ENCODE results near the gene TEX38. TPM values are rescaled to one million over a fixed set of nuclear protein-coding genes. Genes with fewer than 3 reads are reported as not detected.
A peak's percentile ranks its signal among the peaks of the same experiment; 100 is the strongest.

The TEX38 gene
- total RNA-seq, 1 donor from 2014 or later, result not detected

DNA sequence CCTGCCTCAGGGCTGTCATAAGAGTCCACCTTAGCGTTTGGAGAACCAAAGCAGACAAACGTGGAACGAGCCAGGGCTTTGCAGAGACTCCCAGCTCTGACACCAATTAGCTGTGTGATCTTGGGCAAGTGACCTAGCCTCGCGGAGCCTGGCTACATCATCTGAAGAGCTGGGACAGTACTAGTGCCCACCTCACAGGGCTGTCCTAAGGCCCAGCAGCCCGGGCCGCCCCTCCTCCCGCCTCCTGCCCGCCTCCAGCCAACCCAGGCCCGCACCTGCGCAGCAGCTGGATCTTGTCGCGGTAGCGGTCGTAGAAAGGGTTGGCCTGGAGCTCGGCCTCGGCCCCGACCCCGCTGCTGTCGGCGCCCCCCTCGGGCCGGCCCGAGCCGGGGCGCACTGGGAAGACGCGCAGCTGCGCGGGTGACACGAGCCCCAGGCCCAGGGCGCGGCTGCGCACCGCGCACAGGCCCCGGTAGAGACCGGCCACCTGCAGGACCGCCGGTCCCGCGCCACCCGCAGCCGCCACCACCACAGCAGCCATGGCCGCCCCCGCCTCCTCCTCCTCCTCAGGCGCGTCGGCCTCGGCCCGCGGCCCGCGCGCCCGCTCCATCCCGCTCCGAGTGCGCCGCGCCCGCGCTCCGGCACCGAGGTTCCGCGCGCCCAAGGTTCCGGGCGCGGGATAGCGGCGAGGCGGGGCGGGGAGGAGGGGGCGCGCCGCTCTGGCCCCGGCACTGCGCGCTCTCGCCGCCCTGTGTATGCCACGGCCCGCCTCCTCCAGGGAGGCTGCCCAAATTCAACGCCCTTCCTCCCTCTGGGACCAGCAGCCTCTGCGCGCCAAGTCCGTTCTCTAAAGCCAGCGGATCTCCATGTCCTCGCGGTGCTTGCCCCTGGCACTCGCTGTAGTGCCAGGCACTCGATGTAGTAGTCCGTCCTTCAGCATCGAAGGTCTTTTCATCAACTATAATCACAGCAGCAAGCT lies 3.6 kb upstream of the TEX38 start, which contains the start of gene ATPAF1:
Gene ATPAF1 (minus strand): TSS at position 583 of the 979 bp plus-strand sequence. CDS start 42 bp downstream, at position 541.
- Histone ChIP-seq H3K9ac (peak within 1 kb of the TSS; percentile 66), H3F3A (ENCODE audit: low read depth) (peaks cover 10% of the 10 kb centered on the region), H2AFZ (replicated peaks) (peak within 1 kb of the TSS; percentile 90), H3K4me2 (peak within 1 kb of the TSS; percentile 99), H4K20me1 (ENCODE audit: low read depth) (peaks cover 8% of the 10 kb centered on the region), H3K27me3 (no peaks in the 10 kb centered on the region), H3K4me3 (peak within 1 kb of the TSS; percentile 78), H3K9me3 (ENCODE audit: low read depth) (no peaks in the 10 kb centered on the region), H3K27ac (no peak within 1 kb of the TSS), H3K36me3 (peaks cover 5% of the 10 kb centered on the region), H3K79me2 (ENCODE audit: low read depth) (peaks cover 18% of the 10 kb centered on the region), H3K4me1 (peaks cover 25% of the 10 kb centered on the region)
- Mint-ChIP-seq H3K27me3 (ENCODE audit: insufficient read depth, low read depth) (peaks cover 2% of the 10 kb centered on the region), H3K27ac (peak within 1 kb of the TSS; percentile 21), H3K4me1 (peaks cover 15% of the 10 kb centered on the region), H3K4me3 (peak within 1 kb of the TSS; percentile 90), H3K9me3 (no peaks in the 10 kb centered on the region), H3K36me3 (peaks cover 7% of the 10 kb centered on the region)
- TF ChIP-seq EZH2 (IDR thresholded peaks at IDR 0.05), result no peak
- TF ChIP-seq, protein P1, sequence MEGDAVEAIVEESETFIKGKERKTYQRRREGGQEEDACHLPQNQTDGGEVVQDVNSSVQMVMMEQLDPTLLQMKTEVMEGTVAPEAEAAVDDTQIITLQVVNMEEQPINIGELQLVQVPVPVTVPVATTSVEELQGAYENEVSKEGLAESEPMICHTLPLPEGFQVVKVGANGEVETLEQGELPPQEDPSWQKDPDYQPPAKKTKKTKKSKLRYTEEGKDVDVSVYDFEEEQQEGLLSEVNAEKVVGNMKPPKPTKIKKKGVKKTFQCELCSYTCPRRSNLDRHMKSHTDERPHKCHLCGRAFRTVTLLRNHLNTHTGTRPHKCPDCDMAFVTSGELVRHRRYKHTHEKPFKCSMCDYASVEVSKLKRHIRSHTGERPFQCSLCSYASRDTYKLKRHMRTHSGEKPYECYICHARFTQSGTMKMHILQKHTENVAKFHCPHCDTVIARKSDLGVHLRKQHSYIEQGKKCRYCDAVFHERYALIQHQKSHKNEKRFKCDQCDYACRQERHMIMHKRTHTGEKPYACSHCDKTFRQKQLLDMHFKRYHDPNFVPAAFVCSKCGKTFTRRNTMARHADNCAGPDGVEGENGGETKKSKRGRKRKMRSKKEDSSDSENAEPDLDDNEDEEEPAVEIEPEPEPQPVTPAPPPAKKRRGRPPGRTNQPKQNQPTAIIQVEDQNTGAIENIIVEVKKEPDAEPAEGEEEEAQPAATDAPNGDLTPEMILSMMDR (IDR thresholded peaks at IDR 0.05), result peak; percentile 5
- DNase-seq (ENCODE audit: low spot score), result peak; percentile 89

DNA sequence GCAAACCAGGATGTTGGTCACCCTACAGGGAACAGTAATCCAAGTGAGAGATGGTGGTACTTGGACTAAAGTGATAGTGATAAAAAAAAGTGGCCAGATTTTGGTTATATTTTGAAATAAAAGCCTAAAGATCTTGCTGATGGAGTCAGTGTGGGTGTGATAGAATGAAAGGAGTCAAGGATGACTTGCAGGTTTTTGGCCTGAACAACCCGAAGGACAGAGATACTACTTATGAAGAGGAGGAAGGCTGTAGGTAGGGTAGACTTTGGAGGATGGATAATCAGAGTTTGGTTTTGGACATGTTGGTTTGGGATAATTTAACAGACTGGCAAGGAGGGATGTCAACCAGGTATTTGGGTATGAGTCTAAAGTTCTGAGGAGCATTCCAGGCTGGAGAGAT lies 1.5 kb upstream of the TEX38 start:
- H3K36me3 ChIP-seq, result no peaks in the 10 kb centered on the region
- peaks cover 8% of the 10 kb centered on the region for H4K20me1 ChIP-seq (ENCODE audit: low read depth)
- peaks cover 10% of the 10 kb centered on the region for H3F3A ChIP-seq (ENCODE audit: low read depth)
- Mint-ChIP-seq H3K27me3 (ENCODE audit: insufficient read depth, low read depth) (peaks cover 2% of the 10 kb centered on the region), H3K4me1 (peaks cover 15% of the 10 kb centered on the region), H3K9me3 (no peaks in the 10 kb centered on the region), H3K36me3 (no peaks in the 10 kb centered on the region), H3K4me3 (no peak overlapping the region), H3K27ac (no peak overlapping the region)
- no peak overlapping the region for H3K27ac ChIP-seq
- H3K4me2 ChIP-seq, result no peak overlapping the region
- DNase-seq (ENCODE audit: low spot score), result no peak
- H3K9ac ChIP-seq, result no peak overlapping the region
- H3K9me3 ChIP-seq (ENCODE audit: low read depth), result no peaks in the 10 kb centered on the region
- H3K27me3 ChIP-seq, result no peaks in the 10 kb centered on the region
- H3K4me1 ChIP-seq, result peaks cover 25% of the 10 kb centered on the region
- H2AFZ ChIP-seq (replicated peaks), result no peak overlapping the region
- TF ChIP-seq EZH2 (IDR thresholded peaks at IDR 0.05) (no peak), EZH2phosphoT487 (IDR thresholded peaks at IDR 0.05) (no peak)
- TF ChIP-seq, protein P1 (IDR thresholded peaks at IDR 0.05), result no peak
- no peak overlapping the region for H3K4me3 ChIP-seq
- peaks cover 18% of the 10 kb centered on the region for H3K79me2 ChIP-seq (ENCODE audit: low read depth)

GRCh38 chr1:46672696-46673095 lies 1.0 kb downstream of the TEX38 start:
- H3K27ac Mint-ChIP-seq, result no peak overlapping the region
- H3K27me3 ChIP-seq, result no peaks in the 10 kb centered on the region
- H3K4me3 Mint-ChIP-seq, result no peak overlapping the region
- DNase-seq (ENCODE audit: low spot score), result peak; percentile 34
- H3K79me2 ChIP-seq (ENCODE audit: low read depth), result peaks cover 2% of the 10 kb centered on the region
- H4K20me1 ChIP-seq (ENCODE audit: low read depth), result no peaks in the 10 kb centered on the region
- peaks cover 12% of the 10 kb centered on the region for H3F3A ChIP-seq (ENCODE audit: low read depth)
- H2AFZ ChIP-seq (replicated peaks), result no peak overlapping the region
- no peak for TF ChIP-seq EZH2 (IDR thresholded peaks at IDR 0.05)
- TF ChIP-seq EZH2phosphoT487 (IDR thresholded peaks at IDR 0.05), result no peak
- TF ChIP-seq, protein P1 (IDR thresholded peaks at IDR 0.05), result no peak
- H3K4me1 ChIP-seq, result peaks cover 16% of the 10 kb centered on the region
- H3K27ac ChIP-seq, result peak overlapping the region; percentile 6
- H3K27me3 Mint-ChIP-seq (ENCODE audit: insufficient read depth, low read depth), result no peaks in the 10 kb centered on the region
- peaks cover 2% of the 10 kb centered on the region for H3K36me3 Mint-ChIP-seq
- H3K9ac ChIP-seq, result no peak overlapping the region
- no peak overlapping the region for H3K4me3 ChIP-seq
- H3K36me3 ChIP-seq, result peaks cover 1% of the 10 kb centered on the region
- no peaks in the 10 kb centered on the region for H3K9me3 ChIP-seq (ENCODE audit: low read depth)
- no peak overlapping the region for H3K4me2 ChIP-seq
- no peaks in the 10 kb centered on the region for H3K9me3 Mint-ChIP-seq
- no peaks in the 10 kb centered on the region for H3K4me1 Mint-ChIP-seq

All from neural progenitor cell (in vitro differentiated cells).